GM19324 (cell line): ENCODE measurements around the gene NCOA1.

Experiments
- ATAC-seq: cut with Tn5 transposase; IDR thresholded peaks from one replicate; pipeline ENCODE4 v1.9.1; 2021; ENCODE audit warnings: mild to moderate bottlenecking, moderate library complexity; ENCODE audit not compliant: unreplicated experiment, low FRiP score

The NCOA1 gene

DNA sequence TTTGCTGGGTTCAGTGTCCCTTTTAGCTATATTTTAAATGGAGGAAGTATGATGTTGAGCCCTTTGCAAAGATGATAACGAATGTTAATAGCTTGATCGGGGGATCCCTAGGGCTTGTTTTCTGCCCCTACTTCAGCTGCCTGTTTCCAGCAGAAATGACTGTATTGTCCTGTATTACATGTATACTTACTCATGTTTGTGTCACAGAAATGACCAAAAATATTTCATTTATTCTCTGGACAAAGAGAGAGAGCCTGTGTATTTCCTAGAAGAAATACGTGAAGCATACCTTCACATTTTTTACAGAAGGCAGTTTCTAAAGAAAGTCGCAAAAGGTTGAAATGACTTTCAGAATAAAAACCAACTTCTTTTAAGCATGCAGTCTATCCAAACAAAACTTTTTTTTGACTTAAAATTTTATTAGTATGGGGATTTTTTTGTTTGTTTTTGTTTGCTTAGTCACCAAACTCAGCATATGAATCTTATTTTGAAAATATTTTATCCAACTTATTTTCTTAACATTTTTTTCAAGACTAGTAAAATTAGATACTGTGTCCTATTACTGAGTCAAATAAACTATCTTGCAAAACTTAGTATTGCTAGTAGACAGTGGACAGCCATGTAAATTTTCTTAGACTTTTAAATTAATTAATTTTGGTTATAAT is 233.2 kb downstream of the NCOA1 start:
- ATAC-seq = no peak

DNA sequence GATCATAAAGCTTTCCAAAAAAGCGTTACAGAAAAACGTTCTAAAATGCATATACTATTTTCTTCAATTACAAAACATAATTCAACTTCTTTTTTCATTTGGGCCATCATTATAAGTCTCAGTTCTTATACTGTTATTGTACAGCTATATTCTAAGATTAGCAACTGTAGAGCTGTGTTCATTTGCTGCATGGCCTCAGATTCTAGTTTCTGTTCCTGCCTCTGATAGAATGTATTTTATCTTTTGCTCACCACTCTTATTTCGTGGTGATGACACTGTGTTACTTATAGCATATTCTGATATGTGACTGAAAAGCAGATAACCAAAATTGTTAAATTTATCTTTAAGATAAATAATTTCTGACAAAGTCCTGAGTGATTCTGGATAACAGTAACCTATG is 234.9 kb downstream of the NCOA1 start:
- no peak for ATAC-seq

DNA sequence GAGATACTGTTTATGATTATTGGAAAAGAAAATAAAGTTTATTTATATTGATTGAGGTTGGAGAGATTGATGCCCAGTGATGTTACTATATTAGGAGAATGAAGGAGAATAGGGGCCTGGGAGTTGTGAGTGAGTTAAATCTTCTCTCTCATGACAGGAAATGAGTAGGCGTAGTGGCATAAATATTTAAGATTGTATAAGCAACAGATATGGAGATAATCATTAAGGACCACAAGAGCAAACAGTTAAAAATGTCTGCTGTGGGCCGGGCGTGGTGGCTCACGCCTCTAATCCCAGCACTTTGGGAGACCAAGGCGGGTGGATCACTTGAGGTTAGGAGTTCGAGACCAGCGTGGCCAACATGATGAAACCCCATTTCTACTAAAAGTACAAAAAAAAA is 239.4 kb downstream of the NCOA1 start:
- no peak for ATAC-seq

DNA sequence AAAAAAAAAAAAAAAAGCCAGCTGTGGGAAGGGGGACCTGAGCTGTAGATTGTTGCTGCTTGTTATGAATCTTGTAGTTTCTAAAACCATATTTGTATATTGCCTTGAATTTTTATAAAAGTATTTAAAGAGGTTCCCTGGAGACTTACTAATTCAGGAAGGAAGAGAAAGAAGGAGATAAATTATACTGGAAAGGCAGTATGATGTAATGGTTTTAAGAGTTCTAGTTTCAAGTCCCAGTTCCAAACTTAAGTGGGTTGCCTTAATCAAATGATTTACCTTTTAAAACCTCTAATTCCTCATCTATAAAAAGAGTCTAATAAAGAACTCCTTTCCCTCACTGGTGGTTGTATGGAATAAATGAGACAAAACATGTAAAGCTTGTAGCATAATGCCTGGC is 240.0 kb downstream of the NCOA1 start:
- ATAC-seq = no peak

DNA sequence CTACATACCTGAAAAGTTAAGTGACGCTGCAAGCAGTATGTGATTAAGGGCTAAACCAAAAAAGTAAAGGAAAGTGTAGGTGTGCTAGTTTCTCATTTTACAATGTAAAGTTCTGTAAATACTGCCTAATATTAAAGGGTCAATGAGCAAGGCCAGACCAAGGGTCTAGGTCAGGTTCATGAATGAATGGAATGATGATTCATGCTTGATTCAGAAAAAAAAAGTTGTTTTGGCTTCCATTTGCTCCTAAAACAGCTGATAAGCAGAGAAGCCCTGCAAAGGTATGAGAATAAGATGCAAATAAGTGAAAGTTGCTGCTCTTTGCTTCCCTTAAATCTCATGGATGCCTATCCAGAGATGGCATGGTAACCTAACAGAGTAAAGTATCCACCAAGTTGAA is 240.9 kb downstream of the NCOA1 start:
- ATAC-seq = no peak

DNA sequence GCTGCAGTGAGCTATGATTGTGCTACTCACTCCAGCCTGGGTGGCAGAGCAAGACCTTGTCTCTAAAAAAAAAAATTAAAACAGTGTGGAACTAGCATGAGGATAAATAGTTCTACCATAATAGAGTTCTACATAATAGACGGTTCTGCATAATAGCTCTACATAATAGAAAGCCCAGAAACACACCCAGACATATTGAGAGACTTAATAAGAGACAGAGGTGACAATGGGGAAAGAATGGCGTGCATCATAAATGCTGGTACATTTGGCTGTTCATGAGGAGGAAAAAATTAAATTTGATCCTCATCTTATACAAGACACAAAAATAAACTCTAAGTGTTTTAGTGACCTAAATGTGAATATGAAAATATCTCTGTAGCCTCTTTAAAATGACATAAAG is 243.7 kb downstream of the NCOA1 start:
- no peak for ATAC-seq

DNA sequence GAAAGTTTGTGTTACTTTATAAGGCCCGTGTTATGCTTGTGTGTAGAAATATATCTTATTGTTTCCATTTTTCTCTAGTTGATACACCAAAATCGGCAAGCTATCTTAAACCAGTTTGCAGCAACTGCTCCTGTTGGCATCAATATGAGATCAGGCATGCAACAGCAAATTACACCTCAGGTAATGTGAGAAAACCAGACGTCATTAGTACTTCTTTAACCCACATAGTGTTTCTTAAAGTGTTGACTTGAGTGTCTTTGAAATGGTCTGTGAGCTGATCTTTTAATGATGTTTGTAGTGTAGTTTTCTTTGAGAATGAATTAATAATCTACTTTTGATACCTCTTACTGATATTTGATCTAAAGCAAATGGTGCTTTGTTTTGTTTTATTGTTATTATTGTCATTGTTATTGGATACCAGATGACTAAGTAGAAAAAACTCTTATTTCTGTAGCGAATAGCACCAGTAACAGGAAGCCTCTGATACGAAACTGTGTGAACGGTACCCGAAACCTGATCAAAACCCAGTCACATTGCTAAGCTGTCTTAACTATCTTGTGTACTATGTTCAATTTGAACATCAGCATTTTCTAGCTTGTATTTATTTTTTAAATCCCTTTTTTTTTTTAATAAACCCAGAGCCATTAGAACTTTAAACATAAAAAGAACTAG is 248.4 kb downstream of the NCOA1 start:
- no peak for ATAC-seq

DNA sequence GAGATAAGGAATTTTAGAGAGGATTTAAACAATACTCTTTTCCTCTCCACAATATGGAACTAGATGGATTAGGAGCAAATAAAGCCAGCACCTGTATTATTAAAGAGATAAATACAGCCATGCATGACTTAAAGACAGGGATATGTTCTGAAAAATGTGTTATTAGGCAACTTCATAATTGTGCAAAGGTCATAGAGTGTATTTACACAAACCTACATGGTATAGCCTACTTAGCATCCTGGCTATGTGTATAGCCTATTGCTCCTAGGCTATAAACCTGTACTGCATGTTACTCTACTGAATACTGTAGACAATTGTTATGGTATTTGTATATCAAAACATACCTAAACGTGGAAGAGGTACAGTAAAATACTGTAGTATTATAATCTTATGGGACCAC is 249.1 kb downstream of the NCOA1 start:
- ATAC-seq = no peak

DNA sequence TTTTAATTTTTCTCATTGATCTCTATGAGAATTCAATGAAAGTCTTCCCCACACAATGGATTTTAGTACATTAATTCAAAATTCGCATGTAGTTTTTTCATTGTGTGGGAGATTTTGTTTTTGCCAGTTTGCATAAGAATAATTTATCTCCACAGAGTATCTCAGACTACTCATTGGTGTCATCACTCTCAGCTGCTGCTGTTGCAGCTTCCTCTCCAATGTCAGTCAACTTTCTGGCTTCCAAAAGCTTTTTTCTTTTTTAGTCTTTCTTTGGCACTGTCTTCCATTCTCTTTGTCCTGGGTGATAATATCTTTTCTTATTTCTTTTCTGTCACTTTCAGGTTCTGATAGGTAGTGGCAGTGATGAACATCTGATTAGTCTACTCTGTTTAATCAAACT is 251.7 kb downstream of the NCOA1 start:
- no peak for ATAC-seq

DNA sequence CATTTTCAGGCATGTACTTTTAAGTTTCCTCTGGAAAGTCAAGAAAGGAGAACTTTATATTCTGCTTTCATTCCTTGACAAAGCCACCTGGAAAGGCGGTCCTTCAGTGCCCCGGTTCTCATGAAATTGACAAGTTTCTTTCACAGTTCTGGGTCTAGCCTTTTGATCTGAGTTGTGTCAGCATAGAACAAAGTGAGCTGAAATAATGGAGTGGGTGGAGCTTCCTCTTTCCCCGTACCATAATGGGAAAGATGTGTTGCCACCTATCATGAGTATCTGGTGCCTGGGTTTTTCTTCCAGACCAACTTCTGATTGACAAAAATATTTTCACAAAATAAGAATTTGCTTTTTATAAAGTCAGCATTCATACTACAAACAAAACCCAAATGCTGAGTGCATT is 252.9 kb downstream of the NCOA1 start:
- ATAC-seq = no peak

DNA sequence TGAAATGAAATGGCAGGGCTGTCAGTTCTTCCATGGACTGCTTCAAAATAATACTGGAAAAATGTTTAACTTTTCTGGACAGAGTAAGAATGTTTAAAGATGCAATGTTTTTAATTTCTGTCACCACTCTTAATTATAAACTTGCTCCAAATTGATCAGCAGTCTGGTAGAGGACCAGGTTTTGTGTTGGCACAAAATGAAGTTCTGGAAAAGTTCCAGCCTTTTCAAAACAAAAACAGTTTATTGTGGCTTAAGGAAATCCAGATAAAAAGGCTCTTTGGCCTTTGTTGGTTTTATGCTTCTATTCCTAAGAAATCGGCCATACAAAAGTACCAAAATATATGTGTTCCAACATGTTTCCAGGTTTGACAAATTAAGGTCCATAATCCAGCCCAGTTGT is 253.3 kb downstream of the NCOA1 start:
- ATAC-seq = no peak

DNA sequence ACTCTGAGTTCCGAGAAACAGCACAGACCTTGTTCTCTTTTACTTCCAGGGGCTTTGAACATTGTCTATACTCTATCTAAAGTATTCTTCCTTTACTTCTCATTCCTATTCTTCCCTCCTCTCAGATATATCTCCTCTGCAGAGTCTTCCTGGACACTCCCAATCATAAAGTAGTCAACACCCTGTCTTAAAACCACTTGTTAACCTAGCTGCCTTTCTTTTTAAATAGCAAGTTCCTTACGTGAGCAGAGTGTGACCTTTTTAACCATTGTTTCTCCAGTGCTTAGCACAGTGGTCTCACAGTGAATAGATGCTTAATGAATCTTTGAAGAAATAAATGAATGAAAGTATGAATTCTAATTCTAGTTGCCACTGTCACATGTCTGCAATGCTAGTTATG is 254.8 kb downstream of the NCOA1 start:
- ATAC-seq = no peak

DNA sequence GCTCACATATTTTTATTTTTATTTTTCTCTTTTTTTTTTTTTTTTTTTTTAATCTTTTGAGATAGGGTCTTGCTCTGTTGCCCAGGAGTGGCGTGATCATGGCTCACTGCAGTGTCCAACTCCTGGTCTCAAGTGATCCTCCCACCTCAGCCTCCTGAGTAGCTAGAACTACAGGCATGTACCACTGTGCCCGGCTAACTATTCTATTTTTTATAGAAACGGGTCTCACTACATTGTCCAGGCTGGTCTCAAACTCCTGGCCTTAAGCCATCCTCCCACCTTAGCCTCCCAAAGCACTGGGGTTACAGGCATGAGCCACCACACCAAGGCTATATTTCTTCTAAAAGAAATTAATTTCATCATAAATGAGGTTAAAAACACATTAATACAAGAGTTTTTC is 256.2 kb downstream of the NCOA1 start:
- no peak for ATAC-seq

DNA sequence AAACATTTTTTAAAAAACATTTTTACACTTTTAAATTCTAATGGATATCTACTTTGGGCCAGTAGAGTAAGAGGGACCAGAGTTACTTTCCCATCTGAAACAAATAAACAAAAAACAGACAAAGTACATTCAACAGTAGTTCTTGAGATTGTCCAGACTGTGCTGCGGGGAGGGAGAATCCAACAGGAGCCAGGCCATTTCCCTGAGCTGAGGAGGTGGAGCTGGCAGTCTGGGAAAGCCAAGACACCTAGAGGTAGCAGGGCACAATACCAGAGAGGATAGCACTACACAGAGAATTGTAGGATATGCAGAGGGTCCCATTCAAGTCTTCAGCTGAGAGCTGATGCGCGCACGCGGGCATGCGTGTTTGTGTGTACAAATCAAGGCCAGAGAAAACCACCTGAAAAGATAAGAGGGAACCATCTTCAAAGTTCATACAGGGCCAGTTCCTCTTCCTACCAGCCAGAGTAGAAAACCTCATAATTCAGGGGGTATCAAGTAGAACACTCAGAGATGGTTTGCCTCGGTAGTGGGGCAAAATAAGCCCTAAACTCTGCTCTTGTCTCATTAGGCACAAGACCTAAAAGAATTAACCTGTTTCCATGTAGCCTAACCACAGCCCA is 258.1 kb downstream of the NCOA1 start:
- no peak for ATAC-seq

DNA sequence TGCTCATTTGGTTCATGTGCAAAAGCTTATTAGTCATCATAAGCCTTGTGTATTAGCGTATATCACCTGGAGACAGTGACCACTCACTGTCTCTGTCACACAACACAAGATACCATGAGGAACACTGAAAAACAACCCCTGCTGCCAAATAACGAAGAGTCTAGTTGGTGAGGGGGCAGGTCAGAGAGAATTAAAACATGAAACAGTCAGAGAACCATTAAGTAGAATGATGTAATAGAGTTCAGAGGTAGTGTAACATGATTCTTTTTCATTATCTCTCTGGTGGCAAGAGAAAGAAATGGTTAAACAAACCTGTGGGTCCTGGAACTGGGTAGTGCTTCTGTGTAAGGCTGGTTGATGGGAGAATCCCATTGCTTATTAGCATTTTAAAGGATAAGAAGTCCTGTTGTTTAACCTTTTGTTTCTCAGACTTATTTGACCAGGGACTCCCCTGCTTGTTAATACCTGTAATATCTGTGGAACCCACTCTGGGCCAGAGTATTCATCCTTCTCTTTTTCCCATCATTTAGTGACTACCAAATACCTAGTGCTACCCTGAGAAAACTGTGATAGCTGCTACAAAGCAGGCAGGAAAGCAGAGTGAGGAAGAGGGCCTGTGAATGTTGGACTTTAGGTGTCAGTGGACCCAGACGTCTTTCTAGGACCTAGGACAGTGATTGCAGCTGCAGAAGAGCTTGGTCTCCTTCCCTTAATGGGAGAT is 264.1 kb downstream of the NCOA1 start:
- ATAC-seq = no peak

DNA sequence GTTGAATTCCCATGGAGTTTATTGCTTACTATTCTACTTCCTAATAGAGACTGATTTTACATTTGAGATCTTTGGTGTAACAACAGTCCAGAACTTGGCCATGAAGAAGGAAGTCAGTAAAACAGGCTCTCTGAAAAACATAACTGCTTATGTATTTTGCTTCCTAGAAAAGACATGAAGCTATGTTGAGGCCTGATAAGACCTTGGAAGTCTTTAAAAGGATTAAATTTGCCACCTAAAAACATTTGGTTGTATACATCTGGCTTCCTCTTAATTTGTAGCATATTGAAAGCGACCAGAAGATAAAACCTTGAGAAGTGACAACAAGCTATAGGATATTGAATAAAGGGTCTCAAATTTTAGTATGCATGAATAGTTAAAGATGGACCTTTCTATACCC is 265.7 kb downstream of the NCOA1 start:
- ATAC-seq = no peak

DNA sequence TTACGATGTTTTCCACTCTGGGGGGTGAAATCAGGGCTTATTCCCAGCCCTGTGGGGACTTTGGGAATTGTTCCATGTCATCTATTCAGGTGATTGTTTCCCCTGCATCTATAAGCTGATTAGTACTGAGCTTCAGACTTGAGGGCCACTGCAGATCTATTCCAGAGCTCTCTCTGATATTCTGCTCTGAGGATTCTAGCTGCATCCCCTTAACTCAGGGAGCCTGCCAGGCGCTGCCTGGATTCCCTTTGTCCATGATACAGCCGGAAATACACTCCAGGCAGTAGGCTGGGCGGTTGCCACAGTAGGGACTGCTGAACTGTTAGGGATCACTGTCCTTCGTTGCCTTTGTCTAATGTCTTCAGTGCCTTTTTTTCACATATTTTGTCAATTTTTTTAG is 270.8 kb downstream of the NCOA1 start:
- ATAC-seq = no peak

DNA sequence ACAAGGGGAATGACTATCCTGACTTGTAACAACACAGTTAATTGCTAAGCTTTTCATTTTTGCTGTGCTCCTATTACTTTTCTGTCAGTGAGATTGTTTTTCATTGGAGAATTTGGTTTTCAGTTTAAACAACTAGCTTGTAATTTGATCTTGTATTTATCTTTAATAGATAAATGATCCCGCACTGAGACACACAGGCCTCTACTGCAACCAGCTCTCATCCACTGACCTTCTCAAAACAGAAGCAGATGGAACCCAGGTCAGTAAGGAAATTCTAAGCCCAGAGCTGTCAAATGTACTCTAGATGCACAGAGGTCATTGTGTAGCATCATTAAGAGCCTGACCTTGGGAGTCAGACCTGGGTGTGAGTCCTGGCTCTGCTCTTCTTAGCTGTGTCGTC is 271.5 kb downstream of the NCOA1 start:
- ATAC-seq = no peak

DNA sequence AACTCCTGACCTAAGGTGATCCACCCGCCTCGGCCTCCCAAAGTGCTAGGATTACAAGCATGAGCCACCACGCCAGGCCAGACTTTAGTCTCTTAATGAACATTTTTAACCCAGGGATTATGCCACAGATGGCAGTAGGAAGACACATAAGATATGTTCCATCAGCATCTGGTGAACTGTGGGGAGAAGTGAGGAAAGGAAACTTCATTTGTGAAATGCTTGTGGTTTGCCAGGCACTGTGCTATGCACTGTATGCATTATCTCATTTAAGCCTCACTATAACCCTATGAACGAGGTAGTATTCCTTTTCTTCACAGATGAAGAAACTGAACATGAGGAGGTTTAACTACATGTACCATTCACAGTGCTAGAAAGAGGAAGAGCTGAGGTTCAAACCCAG is 272.8 kb downstream of the NCOA1 start:
- ATAC-seq = no peak

DNA sequence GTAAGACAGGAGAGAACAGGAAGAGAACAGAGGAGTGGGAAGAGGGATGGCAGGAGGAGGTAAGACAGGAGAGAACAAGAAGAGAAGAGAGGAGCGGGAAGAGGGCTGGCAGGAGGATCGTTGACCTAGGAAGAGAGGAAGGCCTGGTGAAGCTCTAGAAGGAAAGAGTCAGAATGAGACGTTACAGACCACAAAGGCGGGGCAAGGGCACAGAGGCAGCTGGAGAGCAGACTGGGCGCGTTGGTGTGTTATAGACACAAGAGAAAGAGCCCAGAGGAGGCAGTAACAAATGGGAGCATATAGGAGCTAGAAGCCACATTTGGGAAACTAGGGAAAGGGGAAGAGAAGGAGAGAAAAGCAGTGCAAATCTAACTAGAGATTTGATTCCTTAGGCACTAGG is 275.6 kb downstream of the NCOA1 start:
- no peak for ATAC-seq

DNA sequence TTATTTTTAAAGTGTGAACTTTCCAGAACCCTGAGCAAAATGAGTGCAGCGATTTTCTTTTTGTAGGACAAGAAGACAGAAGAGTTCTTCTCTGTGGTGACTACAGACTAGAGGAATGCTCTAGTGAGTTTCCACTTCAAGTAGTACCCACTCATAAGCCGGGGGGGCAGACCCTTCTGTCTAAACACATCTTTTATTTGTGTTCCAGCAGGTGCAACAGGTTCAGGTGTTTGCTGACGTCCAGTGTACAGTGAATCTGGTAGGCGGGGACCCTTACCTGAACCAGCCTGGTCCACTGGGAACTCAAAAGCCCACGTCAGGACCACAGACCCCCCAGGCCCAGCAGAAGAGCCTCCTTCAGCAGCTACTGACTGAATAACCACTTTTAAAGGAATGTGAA is 277.0 kb downstream of the NCOA1 start:
- ATAC-seq = no peak

DNA sequence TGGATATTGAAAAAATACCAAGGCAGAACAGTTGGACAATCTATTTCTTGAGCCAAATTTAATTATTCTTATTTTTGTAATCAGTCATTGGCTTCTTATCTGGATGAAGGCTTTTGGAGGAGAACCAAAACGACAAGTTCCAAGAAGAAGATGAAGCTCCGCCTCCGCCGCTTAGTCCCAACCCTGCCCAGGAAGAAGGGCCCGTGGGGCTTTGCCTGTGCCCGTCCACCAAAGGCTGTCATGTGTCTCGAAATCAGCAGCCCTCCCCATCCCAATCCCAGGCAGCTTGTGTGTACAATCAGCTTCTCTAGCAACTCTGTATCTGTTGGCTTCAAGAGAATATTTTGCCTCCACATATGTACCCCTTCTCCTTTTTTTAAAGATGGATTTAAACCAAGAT is 277.5 kb downstream of the NCOA1 start:
- ATAC-seq = no peak
